HG02943 (cell line): ENCODE measurements around the gene SALL4.
"Not testable (repeated sequence)": the region's sequence is repeated elsewhere in the genome, so short reads cannot be mapped to it uniquely, and the experiment has no call there.

Experiments used
- ATAC-seq: cut with Tn5 transposase; IDR thresholded peaks from one replicate; pipeline ENCODE4 v1.9.1; 2021; ENCODE audit warnings: mild to moderate bottlenecking, low read depth, moderate library complexity; ENCODE audit not compliant: unreplicated experiment

Gene SALL4

GRCh38 chr20:51802170-51802751 lies at the start of gene SALL4:
Gene SALL4 (minus strand): TSS chr20:51802521. CDS start chr20:51802408, 113 bp downstream.
- no peak for ATAC-seq

GRCh38 chr20:51848346-51848745 lies 46.0 kb upstream of the SALL4 start:
- ATAC-seq: no peak

DNA sequence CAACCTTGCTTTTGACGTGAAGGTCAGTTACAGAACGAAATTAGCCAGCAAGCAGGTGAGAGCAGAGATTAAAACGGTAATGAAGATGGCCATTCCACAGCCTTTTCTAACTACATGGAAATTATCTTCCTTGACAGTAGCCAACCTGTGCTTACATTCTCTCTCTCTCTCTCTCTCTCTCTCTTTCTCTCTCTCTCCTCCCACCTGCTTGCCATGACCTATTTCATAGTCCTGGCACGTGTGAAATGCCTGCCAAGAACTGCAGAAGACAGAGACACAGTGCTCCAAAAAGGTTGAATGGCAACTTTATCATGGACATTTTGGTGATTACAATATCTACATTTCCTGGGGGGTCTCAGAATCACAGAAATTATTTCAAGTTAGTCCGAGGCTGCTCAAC lies 38.5 kb upstream of the SALL4 start:
- no peak for ATAC-seq

- ATAC-seq: no peak
Observed at GRCh38 chr20:51837876-51838420, 35.6 kb upstream of the SALL4 start.

GRCh38 chr20:51837436-51837835 lies 35.1 kb upstream of the SALL4 start:
- ATAC-seq: no peak

- ATAC-seq: no peak
Observed at GRCh38 chr20:51833326-51833725, 31.0 kb upstream of the SALL4 start.

- ATAC-seq: no peak
Observed at GRCh38 chr20:51832276-51832675, 30.0 kb upstream of the SALL4 start.

- ATAC-seq: no peak
Observed at GRCh38 chr20:51831866-51832265, 29.5 kb upstream of the SALL4 start.

DNA sequence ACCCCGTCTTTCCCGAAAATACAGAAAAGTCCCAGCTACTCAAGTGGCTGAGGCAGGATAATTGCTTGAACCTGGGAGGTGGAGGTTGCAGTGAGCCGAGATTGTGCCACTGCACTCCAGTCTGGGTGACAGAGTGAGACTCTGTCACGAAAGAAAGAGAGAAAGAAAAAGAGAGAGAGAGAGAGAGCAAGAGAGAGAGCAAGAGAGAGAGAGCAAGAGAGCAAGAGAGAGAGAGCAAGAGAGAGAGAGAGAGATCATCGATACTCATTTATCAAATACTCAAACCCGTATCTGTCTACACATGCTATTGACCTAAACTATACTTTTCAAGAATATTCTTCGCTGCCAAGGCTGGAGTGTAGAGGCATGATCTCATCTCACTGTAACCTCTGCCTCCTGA lies 28.2 kb upstream of the SALL4 start:
- ATAC-seq: no peak

- no peak for ATAC-seq
Observed at GRCh38 chr20:51828762-51829161, 26.4 kb upstream of the SALL4 start.

- ATAC-seq: no peak
Observed at GRCh38 chr20:51826372-51826771, 24.1 kb upstream of the SALL4 start.

- ATAC-seq: no peak
Observed at GRCh38 chr20:51818479-51819008, 16.2 kb upstream of the SALL4 start.

DNA sequence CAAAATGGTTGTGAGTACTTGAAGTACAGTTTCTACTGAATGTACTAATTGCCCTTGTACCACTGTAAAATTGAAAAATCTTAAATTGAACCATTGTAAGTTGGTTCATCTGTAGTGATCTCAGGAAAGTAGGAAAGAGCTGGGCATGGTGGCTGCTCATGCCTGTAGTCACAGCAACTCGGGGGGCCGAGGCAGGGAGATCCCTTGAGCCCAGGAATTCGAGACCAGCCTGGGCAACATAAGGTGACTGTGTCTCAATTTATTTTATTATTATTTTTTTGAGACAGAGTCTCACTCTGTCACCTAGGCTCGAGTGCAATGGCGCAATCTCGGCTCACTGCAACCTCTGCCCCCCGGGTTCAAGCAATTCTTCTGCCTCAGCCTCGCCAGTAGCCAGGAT lies 14.5 kb upstream of the SALL4 start:
- ATAC-seq: not testable (repeated sequence)

GRCh38 chr20:51815383-51816076 lies 13.2 kb upstream of the SALL4 start:
- no peak for ATAC-seq

GRCh38 chr20:51812861-51813260 lies 10.5 kb upstream of the SALL4 start:
- ATAC-seq: no peak

- ATAC-seq: no peak
Observed at GRCh38 chr20:51811514-51812128, 9.3 kb upstream of the SALL4 start.

- ATAC-seq: no peak
Observed at GRCh38 chr20:51811042-51811355, 8.7 kb upstream of the SALL4 start.

- ATAC-seq: no peak
Observed at GRCh38 chr20:51810155-51811041, 8.1 kb upstream of the SALL4 start.

- no peak for ATAC-seq
Observed at GRCh38 chr20:51807720-51808250, 5.5 kb upstream of the SALL4 start.

DNA sequence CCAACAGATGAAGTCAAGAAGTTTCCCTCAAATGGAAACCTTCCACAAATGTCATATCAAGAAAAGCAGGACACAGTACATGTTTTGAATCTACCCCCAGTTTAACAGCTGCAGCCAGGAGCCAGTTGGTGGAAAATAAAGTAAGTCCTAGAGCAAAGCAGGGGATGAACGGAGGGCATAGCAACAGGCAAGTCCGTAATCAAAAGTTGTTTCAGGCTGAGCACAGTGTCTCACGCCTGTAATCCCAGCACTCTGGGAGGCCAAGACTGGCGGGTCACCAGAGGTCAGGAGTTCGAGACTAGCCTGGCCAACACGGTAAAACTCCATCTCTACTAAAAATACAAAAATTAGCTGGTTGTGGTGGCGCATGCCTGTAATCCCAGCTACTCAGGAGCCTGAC lies 2.4 kb upstream of the SALL4 start:
- no peak for ATAC-seq
